ENCODE results near the gene PGBD4. TPM values are rescaled to one million over a fixed set of nuclear protein-coding genes. Genes with fewer than 3 reads are reported as not detected.

PGBD4 gene
- total and polyA plus RNA-seq, 2 of the 13 experiments (the other 11 are each of a cell fraction or from before 2014, with no cell fraction given), result 1.4 to 1.7 TPM

DNA sequence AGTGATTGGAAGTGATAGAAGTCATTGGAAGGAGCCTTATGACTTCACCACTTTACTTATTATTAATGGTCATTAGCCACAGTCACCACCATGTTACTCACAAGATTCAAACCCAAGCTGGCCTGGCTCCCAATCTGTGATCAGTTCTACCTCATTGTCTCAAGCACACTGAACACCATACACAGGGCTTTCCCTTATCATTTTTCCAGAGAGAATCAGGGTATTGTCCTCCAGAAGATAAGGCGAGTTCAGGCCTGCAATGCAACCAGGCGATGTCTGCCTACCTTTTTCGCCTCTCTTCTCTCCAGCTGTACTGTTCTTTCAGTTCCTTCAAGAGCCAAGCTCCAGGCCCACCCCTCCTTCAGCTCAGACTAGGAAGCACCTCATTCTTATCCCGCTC lies 25.1 kb upstream of the PGBD4 start:
- H3K4me2 ChIP-seq (ENCODE audit: low read depth, low read length), result no peak overlapping the region
- CTCF ChIA-PET (ENCODE audit: low intra/inter-chr PET ratio, low total read pairs), result no interaction called here
- TF ChIP-seq GPN1 (CRISPR knock-in tag; IDR thresholded peaks at IDR 0.05; ENCODE audit: borderline replicate concordance), result no peak
- no peak for TF ChIP-seq SMARCE1 (IDR thresholded peaks at IDR 0.05; ENCODE audit: borderline replicate concordance)
- no peaks in the 10 kb centered on the region for H3K27me3 ChIP-seq (ENCODE audit: control insufficient read depth in 1 of 2, insufficient read depth in 2 of 2, low read length in 2 of 2)
- ATAC-seq (no peak), DNase-seq (ENCODE audit: low spot score) (no peak), FAIRE-seq (no peak)
- H3K9me3 ChIP-seq (ENCODE audit: low read length), result no peaks in the 10 kb centered on the region
- no peaks in the 10 kb centered on the region for H4K20me1 ChIP-seq (ENCODE audit: insufficient read depth, low read length)
- no peak overlapping the region for H3K4me3 ChIP-seq (replicated peaks in 1 of 3; ENCODE audit: insufficient read depth in 1 of 3, low read depth in 2 of 3, low read length in 3 of 3)
- intact Hi-C loops (cut with micrococcal nuclease; ENCODE audit: unreplicated experiment), result no loop called here
- H3K27ac ChIP-seq (ENCODE audit: extremely low read length, insufficient read depth, low read length), result no peak overlapping the region
- BruUV-seq (replicated peaks), result no TSS peak
- H3K79me2 ChIP-seq (ENCODE audit: insufficient read depth, low read length), result no peaks in the 10 kb centered on the region
- H3K9ac ChIP-seq (ENCODE audit: insufficient read depth, low read depth, low read length), result no peak overlapping the region
- POLR2A ChIA-PET, result no interaction called here
- WGBS (ENCODE audit: low lambda C conversion rate), result 71% methylated on average over 4 of the region's 4 CpGs
- in situ Hi-C loops (cut with HindIII; ENCODE audit: extremely low pct_ligation_motif_present, low pct_unique_long_range_greater_than_20kb), result no loop called here
- H2AFZ ChIP-seq (ENCODE audit: low read length), result no peak overlapping the region
- H3K36me3 ChIP-seq (replicated peaks in 1 of 2; ENCODE audit: control insufficient read depth in 1 of 2, insufficient read depth in 2 of 2, low read length in 2 of 2), result no peaks in the 10 kb centered on the region
- H3K4me1 ChIP-seq (ENCODE audit: insufficient read depth, low read length), result no peaks in the 10 kb centered on the region

DNA sequence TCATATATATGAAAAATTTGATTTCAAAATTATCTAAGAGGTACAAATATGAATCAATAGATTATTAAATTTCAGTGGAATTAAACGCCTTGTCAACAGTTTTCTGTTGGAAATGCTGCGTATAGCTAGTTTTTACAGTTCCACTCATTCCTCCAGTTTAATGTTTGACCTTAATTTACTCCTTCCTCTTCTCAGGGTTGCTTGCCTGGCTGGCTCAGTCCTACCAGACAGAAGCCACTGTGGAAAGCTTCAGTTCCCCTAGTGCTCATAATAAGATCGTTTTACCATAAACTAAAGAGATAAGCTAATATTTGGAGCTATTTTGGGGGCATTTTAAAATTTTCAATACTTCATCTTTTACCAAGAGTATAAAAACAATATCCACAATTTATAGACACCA lies 23.0 kb upstream of the PGBD4 start:
- TF ChIP-seq MAFK (conservative IDR thresholded peaks at IDR 0.05 in 1 of 2, IDR thresholded peaks at IDR 0.05 in 1 of 2; ENCODE audit: low read length in 2 of 2) (peak in 1 of 2 experiments; percentile 40; a peak in 1 of 4 replicates), ZNF781 (CRISPR knock-in tag; IDR thresholded peaks at IDR 0.05; ENCODE audit: borderline replicate concordance, not compliant biosample characterization) (no peak)
- FAIRE-seq, result no peak
- 58% methylated on average over 3 of the region's 3 CpGs for WGBS (ENCODE audit: low lambda C conversion rate)
- H3K9ac ChIP-seq (ENCODE audit: insufficient read depth, low read depth, low read length), result no peak overlapping the region
- in situ Hi-C loops (cut with HindIII; ENCODE audit: extremely low pct_ligation_motif_present, low pct_unique_long_range_greater_than_20kb) (no loop called here), intact Hi-C loops (cut with micrococcal nuclease; ENCODE audit: unreplicated experiment) (no loop called here)
- no peaks in the 10 kb centered on the region for H4K20me1 ChIP-seq (ENCODE audit: insufficient read depth, low read length)
- no peaks in the 10 kb centered on the region for H3K36me3 ChIP-seq (replicated peaks in 1 of 2; ENCODE audit: control insufficient read depth in 1 of 2, insufficient read depth in 2 of 2, low read length in 2 of 2)
- no peak overlapping the region for H2AFZ ChIP-seq (ENCODE audit: low read length)
- no peak overlapping the region for H3K4me2 ChIP-seq (ENCODE audit: low read depth, low read length)
- H3K79me2 ChIP-seq (ENCODE audit: insufficient read depth, low read length), result no peaks in the 10 kb centered on the region
- ATAC-seq, result no peak
- no peak overlapping the region for H3K4me3 ChIP-seq (replicated peaks in 1 of 3; ENCODE audit: insufficient read depth in 1 of 3, low read depth in 2 of 3, low read length in 3 of 3)
- H3K27me3 ChIP-seq (ENCODE audit: control insufficient read depth in 1 of 2, insufficient read depth in 2 of 2, low read length in 2 of 2), result no peaks in the 10 kb centered on the region
- no peak for DNase-seq (ENCODE audit: low spot score)
- no TSS peak for BruUV-seq (replicated peaks)
- no peaks in the 10 kb centered on the region for H3K9me3 ChIP-seq (ENCODE audit: low read length)
- POLR2A ChIA-PET, result no interaction called here
- no peaks in the 10 kb centered on the region for H3K4me1 ChIP-seq (ENCODE audit: insufficient read depth, low read length)
- no peak overlapping the region for H3K27ac ChIP-seq (ENCODE audit: extremely low read length, insufficient read depth, low read length)
- CTCF ChIA-PET (ENCODE audit: low intra/inter-chr PET ratio, low total read pairs), result no interaction called here

All from HepG2 (cell line).